Activated CD8-positive, alpha-beta memory T cell treated with anti-CD3 and anti-CD28 coated beads for 48 hours (primary cell): ENCODE results near the gene ANGPTL4.

Experiments used
- DNase-seq, 3 experiments: peaks; one replicate each; pipeline ENCODE4 v3.0.0-alpha.2; 2020; ENCODE audit warnings: low read depth in 2 of 3, low spot score in 2 of 3

The ANGPTL4 gene

GRCh38 chr19:8412783-8413628 is 49.1 kb downstream of the ANGPTL4 start, which contains the start of gene MARCHF2:
MARCHF2 (plus strand) TSS chr19:8413305; CDS start chr19:8421841, 8,536 bp downstream.
- peak; percentile 86 to 97 (median 87) for DNase-seq

- DNase-seq: no peak
Observed at GRCh38 chr19:8413629-8413995, 49.7 kb downstream of the ANGPTL4 start.

GRCh38 chr19:8416796-8417195 is 52.8 kb downstream of the ANGPTL4 start:
- no peak for DNase-seq

GRCh38 chr19:8421484-8422461 is 57.8 kb downstream of the ANGPTL4 start:
- no peak for DNase-seq

- no peak for DNase-seq
Observed at GRCh38 chr19:8423817-8424223, 59.9 kb downstream of the ANGPTL4 start.
